HepG2 (cell line): ENCODE results near the gene GALK2. TPM values are rescaled to one million over a fixed set of nuclear protein-coding genes. Genes with fewer than 3 reads are reported as not detected.

Source experiments
- FOXA1 ChIP-seq, 2 experiments: fragments of 450-650 bp in 1 of 2; sonication (generic) in 1 of 2; formaldehyde crosslinking in 1 of 2; IDR thresholded peaks; 2 replicates each; pipeline versions ENCODE4 v1.4.0 to v1.6.1; 2016 to 2020; ENCODE audit warnings: missing genetic modification reagents in 1 of 2
- FOXA3 ChIP-seq: IDR thresholded peaks from 2 replicates; pipeline ENCODE4 v1.6.1; 2016; ENCODE audit warnings: missing genetic modification reagents, missing compliant biosample characterization
- ISX ChIP-seq: sonication (generic); formaldehyde crosslinking; conservative IDR thresholded peaks from 2 replicates; pipeline ENCODE4 v1.5.0; 2020; ENCODE audit warnings: missing genetic modification reagents
- KDM5B ChIP-seq: sonication (generic); formaldehyde crosslinking; IDR thresholded peaks from 2 replicates; pipeline ENCODE4 v1.4.0; 2020; ENCODE audit warnings: missing genetic modification reagents, mild to moderate bottlenecking, borderline replicate concordance
- MTF1 ChIP-seq: sonication (generic); formaldehyde crosslinking; IDR thresholded peaks from 2 replicates; pipeline ENCODE4 v1.5.0; 2020; ENCODE audit warnings: missing genetic modification reagents
- PREB ChIP-seq: sonication (generic); formaldehyde crosslinking; IDR thresholded peaks from 2 replicates; pipeline ENCODE4 v1.4.0; 2020; ENCODE audit warnings: missing genetic modification reagents
- RFX3 ChIP-seq: IDR thresholded peaks from 2 replicates; pipeline ENCODE4 v1.6.1; 2016; ENCODE audit warnings: missing biosample characterization, missing genetic modification reagents
- SAP130 ChIP-seq: IDR thresholded peaks from 2 replicates; pipeline ENCODE4 v1.6.1; 2016; ENCODE audit warnings: low read depth
- SP4 ChIP-seq: sonication (generic); formaldehyde crosslinking; IDR thresholded peaks from 2 replicates; pipeline ENCODE4 v1.8.1; 2023; ENCODE audit warnings: mild to moderate bottlenecking, missing genetic modification reagents
- ZBTB25 ChIP-seq: IDR thresholded peaks from 2 replicates; pipeline ENCODE4 v1.6.1; 2018; ENCODE audit warnings: missing genetic modification reagents
- ZFX ChIP-seq: sonication (generic); formaldehyde crosslinking; IDR thresholded peaks from 2 replicates; pipeline ENCODE4 v1.4.0; 2020; ENCODE audit warnings: mild to moderate bottlenecking, low read depth, missing genetic modification reagents, moderate library complexity
- ZMYM4 ChIP-seq: sonication (generic); formaldehyde crosslinking; IDR thresholded peaks from 2 replicates; pipeline ENCODE4 v1.8.1; 2023; ENCODE audit warnings: mild to moderate bottlenecking, missing genetic modification reagents
- ZNF256 ChIP-seq: sonication (generic); formaldehyde crosslinking; conservative IDR thresholded peaks from 2 replicates; pipeline ENCODE4 v1.4.0; 2020; ENCODE audit warnings: missing genetic modification reagents
- ZNF44 ChIP-seq: sonication (generic); formaldehyde crosslinking; IDR thresholded peaks from 2 replicates; pipeline ENCODE4 v1.5.1; 2020; ENCODE audit warnings: mild to moderate bottlenecking, missing genetic modification reagents
- ZNF660 ChIP-seq: sonication (generic); formaldehyde crosslinking; IDR thresholded peaks from 2 replicates; pipeline ENCODE4 v1.5.1; 2020; ENCODE audit warnings: mild to moderate bottlenecking, low read depth, missing genetic modification reagents, borderline replicate concordance
- polyA plus RNA-seq, 8 experiments: library from polyadenylated mRNA; depleted of rRNA in 3 of 8; stranded (reverse) in 7 of 8; unstranded in 1 of 8; fragments of >200 nt; fragmentation: Illumina TruSeq in 4 of 8; extraction: Trizol in 4 of 8; gene quantifications; 2 replicates each; pipeline versions ENCODE4 v1.2.1 to v1.2.3, GENCODE V29; 2011 to 2016; ENCODE audit warnings: low read depth in 4 of 8, missing spikeins in 1 of 8, mixed read lengths in 1 of 8; ENCODE audit not compliant: insufficient read depth in 1 of 8
- total RNA-seq, 5 experiments: library from RNA; depleted of rRNA; stranded (reverse); fragments of >200 nt; fragmentation: Illumina TruSeq; extraction: Trizol; gene quantifications; 2 replicates each; pipeline ENCODE4 v1.2.3, GENCODE V29; 2016; ENCODE audit warnings: low read depth in 1 of 5
- TF ChIP-seq, protein P1 (sequence below): sonication (generic); formaldehyde crosslinking; IDR thresholded peaks from 2 replicates; pipeline ENCODE4 v1.5.0; 2020; ENCODE audit warnings: mild to moderate bottlenecking, missing genetic modification reagents, moderate library complexity
- TF ChIP-seq, protein P2 (sequence below): sonication (generic); formaldehyde crosslinking; IDR thresholded peaks from 2 replicates; pipeline ENCODE4 v1.8.1; 2023; ENCODE audit warnings: missing genetic modification reagents, inconsistent platforms, borderline replicate concordance
- TF ChIP-seq, protein P3 (sequence below): IDR thresholded peaks from 2 replicates; pipeline ENCODE4 v1.6.1; 2016; ENCODE audit warnings: mild to moderate bottlenecking
- TF ChIP-seq, protein P4 (sequence below): sonication (generic); formaldehyde crosslinking; IDR thresholded peaks from 2 replicates; pipeline ENCODE4 v1.4.0; 2020; ENCODE audit warnings: missing genetic modification reagents, mild to moderate bottlenecking, borderline replicate concordance

Gene GALK2
- total and polyA plus RNA-seq, 2 of the 13 experiments (the other 11 are each of a cell fraction or from before 2014, with no cell fraction given) = 17.6 to 32.8 TPM

DNA sequence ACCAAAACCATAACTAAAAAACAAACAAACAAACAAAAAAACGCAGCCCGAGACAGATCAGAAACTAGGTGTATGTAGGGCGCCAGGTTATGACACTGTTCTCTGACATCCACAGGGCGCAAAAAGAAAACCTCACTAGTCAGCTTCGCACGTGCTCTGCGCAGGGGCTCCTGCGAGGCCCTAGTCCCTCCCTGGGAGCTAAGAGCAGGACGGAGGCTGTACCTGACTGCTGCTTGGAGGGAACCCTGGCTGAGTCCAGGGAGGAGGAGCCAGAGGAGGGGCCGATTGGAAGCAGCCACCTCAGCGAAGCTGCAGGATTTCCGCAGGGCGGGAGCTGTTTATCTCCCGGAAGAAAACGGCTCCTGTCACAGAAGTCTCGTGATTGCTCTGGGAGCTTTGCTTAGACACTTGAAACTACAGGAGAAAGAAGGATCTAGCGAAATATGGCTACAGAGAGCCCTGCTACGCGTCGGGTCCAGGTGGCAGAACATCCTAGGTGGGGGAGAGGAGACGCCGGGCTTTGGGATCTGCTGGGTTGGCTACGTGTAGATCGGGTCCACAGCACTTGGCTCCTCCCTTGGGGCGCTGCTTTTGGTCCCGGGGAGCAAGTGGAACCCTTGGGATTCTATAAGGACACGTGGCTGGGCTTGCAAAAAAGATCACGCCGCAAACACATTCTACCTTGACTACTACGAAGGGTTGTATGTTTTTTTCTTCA is at the start of gene GALK2 (continued):
- TF ChIP-seq, protein P1, sequence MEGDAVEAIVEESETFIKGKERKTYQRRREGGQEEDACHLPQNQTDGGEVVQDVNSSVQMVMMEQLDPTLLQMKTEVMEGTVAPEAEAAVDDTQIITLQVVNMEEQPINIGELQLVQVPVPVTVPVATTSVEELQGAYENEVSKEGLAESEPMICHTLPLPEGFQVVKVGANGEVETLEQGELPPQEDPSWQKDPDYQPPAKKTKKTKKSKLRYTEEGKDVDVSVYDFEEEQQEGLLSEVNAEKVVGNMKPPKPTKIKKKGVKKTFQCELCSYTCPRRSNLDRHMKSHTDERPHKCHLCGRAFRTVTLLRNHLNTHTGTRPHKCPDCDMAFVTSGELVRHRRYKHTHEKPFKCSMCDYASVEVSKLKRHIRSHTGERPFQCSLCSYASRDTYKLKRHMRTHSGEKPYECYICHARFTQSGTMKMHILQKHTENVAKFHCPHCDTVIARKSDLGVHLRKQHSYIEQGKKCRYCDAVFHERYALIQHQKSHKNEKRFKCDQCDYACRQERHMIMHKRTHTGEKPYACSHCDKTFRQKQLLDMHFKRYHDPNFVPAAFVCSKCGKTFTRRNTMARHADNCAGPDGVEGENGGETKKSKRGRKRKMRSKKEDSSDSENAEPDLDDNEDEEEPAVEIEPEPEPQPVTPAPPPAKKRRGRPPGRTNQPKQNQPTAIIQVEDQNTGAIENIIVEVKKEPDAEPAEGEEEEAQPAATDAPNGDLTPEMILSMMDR (CRISPR knock-in tag) = no peak
- no peak for TF ChIP-seq ZNF44 (CRISPR knock-in tag)
- peak; percentile 90; the same call in 1 of the 2 replicates for TF ChIP-seq KDM5B (CRISPR knock-in tag)
- no peak for TF ChIP-seq MTF1 (CRISPR knock-in tag)
- TF ChIP-seq ZNF256 (CRISPR knock-in tag) = no peak
- peak; percentile 50; the same call in 1 of the 2 replicates for TF ChIP-seq FOXA3 (CRISPR knock-in tag)
- peak; percentile 52 for TF ChIP-seq ZBTB25 (CRISPR knock-in tag)
- TF ChIP-seq RFX3 (CRISPR knock-in tag) = no peak
- TF ChIP-seq FOXA1 (IDR thresholded peaks at IDR 0.05) = no peak
- no peak for TF ChIP-seq FOXA1 (CRISPR knock-in tag; IDR thresholded peaks at IDR 0.05)
- peak; percentile 87 for TF ChIP-seq SAP130 (CRISPR knock-in tag)
- 0 out of 2 replicates have a peak, but pooled peaks have one; percentile 54 for TF ChIP-seq ISX (CRISPR knock-in tag)
- TF ChIP-seq, protein P2, sequence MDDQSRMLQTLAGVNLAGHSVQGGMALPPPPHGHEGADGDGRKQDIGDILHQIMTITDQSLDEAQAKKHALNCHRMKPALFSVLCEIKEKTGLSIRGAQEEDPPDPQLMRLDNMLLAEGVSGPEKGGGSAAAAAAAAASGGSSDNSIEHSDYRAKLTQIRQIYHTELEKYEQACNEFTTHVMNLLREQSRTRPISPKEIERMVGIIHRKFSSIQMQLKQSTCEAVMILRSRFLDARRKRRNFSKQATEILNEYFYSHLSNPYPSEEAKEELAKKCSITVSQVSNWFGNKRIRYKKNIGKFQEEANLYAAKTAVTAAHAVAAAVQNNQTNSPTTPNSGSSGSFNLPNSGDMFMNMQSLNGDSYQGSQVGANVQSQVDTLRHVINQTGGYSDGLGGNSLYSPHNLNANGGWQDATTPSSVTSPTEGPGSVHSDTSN = no peak
- no peak for TF ChIP-seq PREB
- TF ChIP-seq, protein P3, sequence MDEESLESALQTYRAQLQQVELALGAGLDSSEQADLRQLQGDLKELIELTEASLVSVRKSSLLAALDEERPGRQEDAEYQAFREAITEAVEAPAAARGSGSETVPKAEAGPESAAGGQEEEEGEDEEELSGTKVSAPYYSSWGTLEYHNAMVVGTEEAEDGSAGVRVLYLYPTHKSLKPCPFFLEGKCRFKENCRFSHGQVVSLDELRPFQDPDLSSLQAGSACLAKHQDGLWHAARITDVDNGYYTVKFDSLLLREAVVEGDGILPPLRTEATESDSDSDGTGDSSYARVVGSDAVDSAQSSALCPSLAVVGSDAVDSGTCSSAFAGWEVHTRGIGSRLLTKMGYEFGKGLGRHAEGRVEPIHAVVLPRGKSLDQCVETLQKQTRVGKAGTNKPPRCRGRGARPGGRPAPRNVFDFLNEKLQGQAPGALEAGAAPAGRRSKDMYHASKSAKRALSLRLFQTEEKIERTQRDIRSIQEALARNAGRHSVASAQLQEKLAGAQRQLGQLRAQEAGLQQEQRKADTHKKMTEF (CRISPR knock-in tag) = peak; percentile 68
- no peak for TF ChIP-seq ZNF660 (CRISPR knock-in tag)
- TF ChIP-seq SP4 (CRISPR knock-in tag) = peak; percentile 67
- peak; percentile 77 for TF ChIP-seq ZFX (CRISPR knock-in tag)
- TF ChIP-seq, protein P4, sequence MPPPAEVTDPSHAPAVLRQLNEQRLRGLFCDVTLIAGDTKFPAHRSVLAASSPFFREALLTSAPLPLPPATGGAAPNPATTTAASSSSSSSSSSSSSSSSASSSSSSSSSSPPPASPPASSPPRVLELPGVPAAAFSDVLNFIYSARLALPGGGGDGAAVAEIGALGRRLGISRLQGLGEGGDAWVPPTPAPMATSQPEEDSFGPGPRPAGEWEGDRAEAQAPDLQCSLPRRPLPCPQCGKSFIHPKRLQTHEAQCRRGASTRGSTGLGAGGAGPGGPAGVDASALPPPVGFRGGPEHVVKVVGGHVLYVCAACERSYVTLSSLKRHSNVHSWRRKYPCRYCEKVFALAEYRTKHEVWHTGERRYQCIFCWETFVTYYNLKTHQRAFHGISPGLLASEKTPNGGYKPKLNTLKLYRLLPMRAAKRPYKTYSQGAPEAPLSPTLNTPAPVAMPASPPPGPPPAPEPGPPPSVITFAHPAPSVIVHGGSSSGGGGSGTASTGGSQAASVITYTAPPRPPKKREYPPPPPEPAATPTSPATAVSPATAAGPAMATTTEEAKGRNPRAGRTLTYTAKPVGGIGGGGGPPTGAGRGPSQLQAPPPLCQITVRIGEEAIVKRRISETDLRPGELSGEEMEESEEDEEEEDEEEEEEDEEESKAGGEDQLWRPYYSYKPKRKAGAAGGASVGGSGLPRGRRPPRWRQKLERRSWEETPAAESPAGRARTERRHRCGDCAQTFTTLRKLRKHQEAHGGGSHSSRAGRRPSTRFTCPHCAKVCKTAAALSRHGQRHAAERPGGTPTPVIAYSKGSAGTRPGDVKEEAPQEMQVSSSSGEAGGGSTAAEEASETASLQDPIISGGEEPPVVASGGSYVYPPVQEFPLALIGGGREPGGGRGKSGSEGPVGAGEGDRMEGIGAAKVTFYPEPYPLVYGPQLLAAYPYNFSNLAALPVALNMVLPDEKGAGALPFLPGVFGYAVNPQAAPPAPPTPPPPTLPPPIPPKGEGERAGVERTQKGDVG (CRISPR knock-in tag) = peak; percentile 74; the same call in 1 of the 2 replicates
- peak; percentile 85 for TF ChIP-seq ZMYM4 (CRISPR knock-in tag)
